ENCODE measurements around the gene JARID2. TPM values are rescaled to one million over a fixed set of nuclear protein-coding genes. Genes with fewer than 3 reads are reported as not detected.
A peak's percentile ranks its signal among the peaks of the same experiment; 100 is the strongest.

The JARID2 gene
- polyA plus RNA-seq, 1 donor = 16.2 TPM

DNA sequence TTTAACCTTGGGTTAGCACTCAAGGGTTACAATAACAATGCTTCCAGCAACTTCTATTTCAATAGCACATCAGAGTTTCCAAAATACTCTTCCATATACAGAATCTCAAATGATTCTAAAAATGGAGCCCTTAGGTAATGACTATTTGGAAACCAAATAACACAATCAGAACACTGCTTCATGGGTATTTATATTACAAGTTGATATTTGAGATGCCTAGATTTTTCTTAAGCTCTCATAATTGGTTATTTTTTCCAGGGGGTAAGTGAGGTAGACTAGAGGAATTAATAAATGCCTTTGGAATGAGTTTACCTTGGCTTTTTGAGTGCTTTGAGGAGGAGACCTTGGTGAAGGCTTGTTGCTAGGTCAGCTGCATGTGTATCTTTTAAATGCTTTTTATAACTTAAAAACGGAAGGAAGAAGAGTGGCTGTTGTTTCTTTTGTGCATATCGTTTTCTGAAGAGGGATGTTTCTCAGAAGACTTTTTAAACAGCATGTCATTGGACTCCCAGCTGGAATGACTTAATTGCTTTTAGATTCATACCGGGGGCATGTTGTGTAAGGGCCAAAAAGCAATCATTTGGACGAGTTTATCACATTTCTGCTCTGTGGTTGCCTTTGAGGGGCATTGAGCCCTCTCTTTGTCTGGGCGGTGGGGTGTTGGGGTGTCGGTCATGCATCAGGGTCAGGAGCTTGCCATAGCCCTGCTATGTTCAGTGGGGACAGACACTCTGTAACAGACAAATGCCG lies 230.9 kb downstream of the JARID2 start:
- DNase-seq = no peak

- DNase-seq = no peak
Observed at GRCh38 chr6:15477746-15478145, 231.9 kb downstream of the JARID2 start.

GRCh38 chr6:15479761-15480160 lies 233.9 kb downstream of the JARID2 start:
- no peak for DNase-seq

DNA sequence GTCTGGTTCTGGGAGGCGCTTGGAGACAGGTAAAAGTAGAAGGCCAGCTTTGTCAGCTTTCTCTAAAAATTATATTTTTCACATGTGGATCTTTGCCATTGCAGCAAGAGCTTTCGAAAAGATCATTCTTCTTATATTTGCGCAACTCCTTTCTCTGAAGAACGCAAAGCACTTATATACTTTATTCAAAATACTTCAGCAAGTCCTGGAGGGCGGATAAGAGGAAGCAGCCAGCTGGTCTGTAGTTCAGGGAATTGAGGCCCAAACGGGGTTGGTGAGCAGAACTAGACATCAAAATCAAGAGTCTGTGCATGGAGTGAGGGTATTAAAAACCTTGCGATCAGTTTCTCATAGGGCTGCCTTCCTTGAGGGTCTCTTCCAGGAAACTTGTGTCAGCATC lies 234.7 kb downstream of the JARID2 start:
- no peak for DNase-seq

DNA sequence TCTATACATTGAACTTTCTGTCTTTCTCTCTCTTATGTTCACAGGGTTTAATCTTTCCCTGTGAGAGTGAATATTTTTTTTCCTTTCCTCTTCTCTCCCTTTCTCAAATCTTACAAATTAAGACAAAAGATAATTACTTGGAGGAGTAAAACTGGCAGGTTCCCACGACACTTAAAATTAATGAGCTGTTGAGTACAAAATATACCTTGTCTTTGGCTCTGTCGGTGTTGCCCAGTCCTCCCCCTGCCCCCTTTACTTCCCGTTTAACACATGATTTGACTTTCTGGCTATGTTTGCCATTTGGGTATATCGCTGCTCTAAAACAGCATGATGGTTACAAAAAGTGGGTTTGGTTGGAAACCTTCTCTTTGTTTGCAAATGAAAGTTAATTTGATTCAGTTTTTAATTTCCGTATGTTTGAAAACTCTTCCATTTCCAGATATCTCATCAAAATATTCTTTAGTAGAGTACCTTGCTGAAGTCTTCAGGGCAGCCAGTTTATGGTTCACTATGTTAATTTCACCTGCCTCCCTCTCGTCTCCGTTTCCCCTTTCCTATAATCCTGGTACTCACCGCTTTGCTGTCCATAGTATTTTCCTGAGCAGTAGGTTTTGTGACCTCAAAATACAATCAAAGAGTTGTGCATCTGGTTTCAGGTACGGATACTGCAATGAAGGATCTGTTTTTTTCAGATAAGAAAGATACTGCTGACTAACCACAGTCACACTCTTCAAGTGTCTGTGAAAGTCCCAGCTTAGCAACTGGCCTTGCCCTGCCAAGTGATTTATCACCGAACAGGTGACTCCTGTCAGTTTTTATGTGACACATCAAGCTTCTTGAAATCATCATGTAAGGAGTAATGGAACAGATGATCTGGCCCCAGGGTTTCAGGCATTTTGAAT lies 235.8 kb downstream of the JARID2 start:
- no peak for DNase-seq

DNA sequence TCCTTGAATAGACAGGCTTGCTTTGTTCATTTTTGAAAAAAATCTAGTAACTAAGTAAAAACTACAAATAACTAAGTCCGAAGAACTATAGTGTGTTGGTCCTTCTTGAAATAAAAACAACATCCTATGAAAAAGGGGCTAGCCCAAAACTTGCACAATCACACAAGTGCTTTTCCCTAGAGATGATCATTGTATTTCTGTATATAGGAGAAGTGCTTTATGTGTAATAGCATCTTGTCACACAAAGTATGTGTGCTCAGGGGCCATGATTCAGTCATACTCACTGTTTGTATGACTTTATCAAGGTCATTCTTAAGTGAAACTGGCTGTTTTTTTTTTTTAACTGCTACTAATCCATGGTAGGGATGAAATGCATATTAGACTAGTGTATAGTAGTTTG lies 237.2 kb downstream of the JARID2 start:
- DNase-seq = no peak

DNA sequence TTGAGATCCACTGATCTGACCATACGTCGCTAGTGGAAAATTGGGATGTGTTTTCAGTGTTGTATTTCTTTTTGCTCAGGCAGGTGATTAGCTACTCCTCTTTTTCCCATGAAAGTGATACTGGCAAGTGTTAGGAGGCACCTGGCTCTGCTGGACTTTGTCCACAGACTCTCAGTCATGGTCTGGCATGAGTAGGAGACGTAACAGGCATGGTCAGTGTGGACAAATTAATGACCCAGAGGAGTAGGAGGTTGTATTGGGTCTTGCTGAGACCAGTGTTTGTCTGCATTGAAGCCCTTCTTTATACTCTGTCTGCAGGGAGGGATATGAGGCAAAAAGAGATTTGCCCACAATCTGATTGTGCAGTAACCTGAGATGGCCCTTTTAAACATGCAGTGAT lies 238.3 kb downstream of the JARID2 start:
- DNase-seq = no peak

DNA sequence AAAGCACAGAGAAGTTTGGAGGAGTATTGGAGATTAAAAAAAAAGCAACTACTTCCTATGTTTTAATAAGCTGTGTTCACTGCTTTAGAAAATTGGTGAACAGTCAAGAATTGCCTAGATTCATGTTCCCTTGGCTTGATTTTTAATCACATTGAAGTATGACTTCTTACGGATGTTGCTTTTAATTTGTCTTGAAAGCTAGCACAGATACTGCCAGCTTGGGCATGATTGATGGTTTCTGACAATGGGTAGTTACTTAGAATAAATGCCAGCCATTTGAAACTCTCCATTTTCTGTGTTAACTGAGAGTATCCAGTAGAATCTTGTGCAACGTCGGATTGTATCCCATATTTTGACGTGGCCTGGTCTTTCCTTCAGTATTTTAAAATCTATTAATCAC lies 239.0 kb downstream of the JARID2 start:
- no peak for DNase-seq

DNA sequence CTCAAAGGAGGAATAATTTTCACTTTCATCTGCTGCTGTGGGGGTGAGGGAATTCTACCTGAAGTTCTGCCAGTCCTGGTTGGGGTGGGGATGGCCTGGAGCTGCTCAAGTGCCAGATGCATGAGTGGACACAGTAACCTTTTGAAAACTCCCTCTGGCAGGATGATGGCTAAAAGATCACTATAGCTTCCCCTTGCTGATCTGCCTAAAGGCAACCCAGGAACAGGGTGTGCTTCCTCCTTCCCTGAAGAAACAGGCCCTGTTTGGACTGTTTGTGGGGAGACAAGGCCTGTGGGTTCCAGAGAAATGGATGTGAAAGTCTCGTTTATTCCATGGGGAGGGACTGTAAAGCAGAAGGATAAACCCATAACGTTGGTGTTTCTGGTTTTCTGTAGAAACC lies 240.1 kb downstream of the JARID2 start:
- DNase-seq = no peak

DNA sequence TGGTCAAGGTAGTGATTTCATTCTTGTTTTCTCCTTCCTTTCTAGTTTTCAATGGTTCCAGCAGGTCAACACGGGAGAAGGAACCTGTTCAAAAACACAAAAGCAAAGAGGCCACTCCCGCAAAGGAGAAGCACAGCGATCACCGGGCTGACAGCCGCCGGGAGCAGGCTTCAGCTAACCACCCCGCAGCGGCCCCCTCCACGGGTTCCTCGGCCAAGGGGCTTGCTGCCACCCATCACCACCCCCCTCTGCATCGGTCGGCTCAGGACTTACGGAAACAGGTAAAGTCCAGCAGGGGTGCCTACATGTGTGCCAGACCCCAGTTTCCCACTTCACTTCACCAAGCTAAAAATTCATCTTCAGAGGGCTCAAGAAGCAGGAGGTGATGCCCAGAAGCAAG lies 241.4 kb downstream of the JARID2 start:
- no peak for DNase-seq

DNA sequence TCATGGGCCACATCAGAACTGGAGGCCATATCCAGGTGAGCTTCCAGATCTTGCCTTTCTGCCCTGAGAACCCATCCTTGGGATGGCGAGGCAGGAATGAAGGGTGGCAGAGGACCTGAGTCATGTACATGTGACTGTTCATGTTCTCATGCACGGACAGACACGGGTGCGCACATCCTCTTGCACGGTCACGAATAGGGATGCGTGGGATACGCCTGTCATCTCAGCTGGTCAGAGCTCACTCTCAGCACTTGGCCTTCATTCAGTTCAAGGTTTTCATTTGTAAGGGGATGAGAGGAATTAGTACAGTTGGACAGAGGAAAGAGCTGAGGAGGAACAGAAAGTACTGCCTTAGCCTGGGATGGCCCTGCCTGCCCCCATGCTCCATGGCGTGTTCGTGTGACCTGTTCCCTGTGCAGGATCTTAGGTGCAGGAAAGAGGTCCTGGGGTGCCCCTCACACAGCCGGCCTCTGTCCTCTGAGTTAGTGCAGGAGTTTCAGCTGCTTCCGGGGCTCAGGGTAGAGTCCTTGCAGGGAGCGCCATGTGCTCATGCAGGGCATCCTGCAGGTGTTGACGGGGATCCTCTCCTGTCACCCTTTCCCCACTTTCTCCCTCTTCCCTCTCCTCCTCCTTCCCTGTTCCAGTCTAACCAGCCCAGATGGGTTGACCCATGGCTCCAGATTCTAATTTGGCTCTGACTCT lies 243.5 kb downstream of the JARID2 start:
- DNase-seq = no peak

DNA sequence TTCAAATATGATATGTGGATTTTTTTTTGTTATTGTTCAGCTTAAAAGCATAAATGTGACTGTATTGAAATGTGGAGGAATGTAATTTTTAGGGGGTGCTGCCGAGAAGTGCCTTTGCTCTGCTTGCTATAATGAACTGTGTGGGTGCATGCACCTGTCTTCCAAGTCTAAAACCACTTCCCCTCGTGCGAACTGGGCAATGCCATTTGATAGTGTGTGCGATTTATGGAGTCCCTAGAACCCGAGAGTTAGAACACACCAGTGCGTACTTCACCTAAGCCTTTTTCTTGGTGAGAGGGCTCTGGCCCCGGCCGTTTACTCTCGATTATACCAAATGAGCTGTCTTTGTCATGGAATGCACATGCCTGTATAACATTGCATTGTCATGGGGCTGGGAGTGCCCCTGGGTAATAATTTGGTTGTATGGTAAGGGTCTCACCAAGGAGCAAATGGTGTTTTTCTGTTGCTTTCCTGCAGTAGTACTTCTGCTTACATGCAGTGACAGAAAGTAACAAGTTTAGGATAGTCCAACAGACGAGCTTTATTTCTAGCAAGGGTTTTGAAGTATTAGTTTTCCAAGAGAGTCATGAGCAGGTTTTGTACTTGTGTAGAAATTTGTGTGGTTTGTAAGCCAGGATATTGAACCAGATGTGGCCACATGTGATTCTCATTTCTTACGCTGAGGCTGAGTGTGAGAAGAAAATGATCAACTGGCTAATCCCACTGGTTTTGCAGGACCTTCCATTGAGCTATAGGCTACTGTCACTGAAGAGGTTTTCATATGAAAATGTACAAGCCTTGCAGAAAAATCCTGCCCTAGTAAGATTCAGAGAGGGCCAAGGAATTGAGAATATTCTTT lies 244.6 kb downstream of the JARID2 start:
- DNase-seq = no peak

- peak; percentile 70 for DNase-seq
Observed at GRCh38 chr6:15491255-15491985, 245.6 kb downstream of the JARID2 start.

GRCh38 chr6:15491986-15492269 lies 246.1 kb downstream of the JARID2 start:
- DNase-seq = no peak

GRCh38 chr6:15493437-15494168 lies 247.7 kb downstream of the JARID2 start:
- no peak for DNase-seq

DNA sequence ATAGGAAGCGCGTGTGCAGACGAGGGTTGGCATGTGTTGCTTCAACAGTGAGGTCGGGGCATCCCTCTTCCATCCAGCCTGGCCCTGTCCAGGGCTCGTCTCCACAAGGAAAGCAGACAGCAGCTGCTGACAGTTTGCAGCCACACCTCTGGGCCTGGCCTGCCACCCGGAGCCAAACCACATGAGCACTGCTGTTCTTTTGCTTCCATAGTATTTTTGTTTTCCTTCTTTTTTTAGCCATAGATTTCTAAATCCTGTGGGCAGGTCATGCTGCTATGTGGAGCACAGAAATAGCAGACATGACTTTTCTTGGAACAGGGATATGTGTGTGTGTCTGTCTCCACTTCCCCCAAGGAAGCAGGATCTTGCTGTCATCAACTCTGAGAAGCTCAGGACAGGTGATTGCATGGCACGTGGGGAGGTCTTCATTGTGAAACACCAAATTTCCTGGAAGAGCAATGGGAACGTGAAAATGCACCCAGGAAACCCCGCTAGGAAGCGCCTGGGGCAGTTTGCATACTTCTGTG lies 249.6 kb downstream of the JARID2 start:
- DNase-seq = no peak

- no peak for DNase-seq
Observed at GRCh38 chr6:15496345-15497131, 250.7 kb downstream of the JARID2 start.

- no peak for DNase-seq
Observed at GRCh38 chr6:15498640-15499039, 252.8 kb downstream of the JARID2 start.

DNA sequence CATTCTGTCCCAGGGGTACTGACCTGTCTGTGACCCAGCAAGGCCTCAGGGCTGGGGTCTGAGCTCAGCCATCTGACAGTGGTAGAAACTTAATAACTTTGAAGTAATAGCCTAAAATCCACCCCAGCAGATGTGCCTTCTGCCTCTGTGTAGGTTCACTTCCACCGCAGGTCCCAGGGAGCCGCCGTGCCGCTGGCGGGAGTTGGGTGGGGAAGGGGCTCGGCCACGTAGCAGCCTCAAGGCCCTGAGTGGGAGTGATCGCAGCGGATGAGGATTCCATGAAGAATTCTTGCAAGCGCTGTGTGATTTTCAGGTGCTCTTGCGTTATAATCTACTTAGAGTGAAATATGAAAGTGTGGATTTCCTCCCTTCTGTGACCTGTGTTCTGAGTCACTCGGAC lies 253.3 kb downstream of the JARID2 start:
- DNase-seq = no peak

DNA sequence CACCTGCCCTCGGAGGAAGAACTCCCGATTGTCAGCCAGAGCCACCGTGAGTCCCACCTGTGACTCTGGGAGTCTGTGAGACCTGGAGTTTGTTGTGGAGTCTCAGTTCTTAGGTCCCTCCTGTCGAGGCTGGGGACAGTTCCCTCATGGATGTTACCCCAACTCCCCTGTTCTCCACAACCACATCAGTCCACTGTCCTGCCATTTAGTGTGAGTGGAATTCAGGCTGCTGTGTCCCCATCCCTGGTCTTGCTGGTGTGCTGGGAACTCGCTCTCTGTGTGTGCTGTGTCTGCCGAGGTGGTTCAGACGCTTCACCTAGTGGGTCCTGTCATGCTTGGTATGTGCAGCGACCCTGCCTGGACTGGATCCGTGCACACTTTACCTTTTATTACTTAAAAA lies 253.7 kb downstream of the JARID2 start:
- DNase-seq = no peak

Data from hindlimb muscle (tissue), 1 donor.